Peyer's patch (tissue), 4 donors: Measurements from ENCODE around the gene ZDHHC18.

Source experiments
- CTCF ChIP-seq, 6 experiments: fragments of 450-650 bp in 4 of 6; fragments of 200-600 bp in 2 of 6; sonication (generic) in 1 of 6; IDR thresholded peaks; one replicate each; pipeline ENCODE4 v1.5.1; 2017 to 2019; ENCODE audit warnings: antibody characterized with exemption in 6 of 6, mild to moderate bottlenecking in 3 of 6, moderate library complexity in 1 of 6
- POLR2A ChIP-seq, 2 donors: fragments of 450-650 bp; IDR thresholded peaks; one replicate each; pipeline ENCODE4 v1.5.1; 2017; ENCODE audit warnings: antibody characterized with exemption in 2 of 2, mild to moderate bottlenecking in 2 of 2, moderate library complexity in 2 of 2

GRCh38 chr1:26784023-26784871 is 42.2 kb upstream of the ZDHHC18 start:
- TF ChIP-seq CTCF (IDR thresholded peaks at IDR 0.05) (no peak), POLR2A (IDR thresholded peaks at IDR 0.05) (no peak)
